Stomach (tissue), 9 donors: ENCODE data around the gene SLC8B1. TPM values are rescaled to one million over a fixed set of nuclear protein-coding genes. Genes with fewer than 3 reads are reported as not detected.

ENCODE experiments used
- DNase-seq, 2 donors: peaks; one replicate each; pipeline versions ENCODE4 v3.0.0 to v3.0.0-alpha.2; 2013 to 2019
- H3K27ac ChIP-seq, 5 donors: fragments of 200-600 bp in 4 of 5; sonication (generic) in 4 of 5; one replicate each; pipeline ENCODE4 v1.5.1; 2013 to 2019; ENCODE audit warnings: mild to moderate bottlenecking in 1 of 5, moderate library complexity in 1 of 5
- H3K27me3 ChIP-seq, 3 donors: fragments of 200-600 bp; sonication (generic); one replicate each; pipeline ENCODE4 v1.5.1; 2017 to 2019; ENCODE audit warnings: mixed run types in 1 of 3
- H3K36me3 ChIP-seq, 4 donors: fragments of 200-600 bp; sonication (generic); 1 replicate in 3 of 4; 2 replicates in 1 of 4; pipeline ENCODE4 v1.5.1; 2016 to 2019
- H3K4me1 ChIP-seq, 4 donors: fragments of 200-600 bp; sonication (generic); one replicate each; pipeline ENCODE4 v1.5.1; 2016 to 2019
- H3K4me3 ChIP-seq, 4 donors: fragments of 200-600 bp; sonication (generic) in 3 of 4; one replicate each; pipeline ENCODE4 v1.5.1; 2016 to 2019; ENCODE audit warnings: mild to moderate bottlenecking in 1 of 4
- H3K9me3 ChIP-seq, 4 donors: fragments of 200-600 bp; sonication (generic); one replicate each; pipeline ENCODE4 v1.5.1; 2016 to 2019
- CTCF ChIP-seq, 7 experiments: fragments of 450-650 bp in 4 of 7; fragments of 200-600 bp in 3 of 7; sonication (generic) in 3 of 7; IDR thresholded peaks; one replicate each; pipeline ENCODE4 v1.5.1; 2016 to 2019; ENCODE audit warnings: antibody characterized with exemption in 7 of 7, control low read depth in 2 of 7, mild to moderate bottlenecking in 1 of 7
- EP300 ChIP-seq: sonication (generic); formaldehyde crosslinking; IDR thresholded peaks from one replicate; pipeline ENCODE4 v1.6.1; 2017; ENCODE audit warnings: antibody characterized with exemption
- POLR2A ChIP-seq, 4 donors: fragments of 450-650 bp; IDR thresholded peaks; one replicate each; pipeline ENCODE4 v1.6.1; 2016; ENCODE audit warnings: antibody characterized with exemption in 4 of 4, control low read depth in 2 of 4, mild to moderate bottlenecking in 1 of 4, moderate library complexity in 1 of 4
- POLR2AphosphoS5 ChIP-seq, 3 donors: sonication (generic); formaldehyde crosslinking; IDR thresholded peaks; one replicate each; pipeline ENCODE4 v1.6.1; 2016; ENCODE audit warnings: antibody characterized with exemption in 3 of 3
- WGBS, 5 donors: extraction: QIAGEN DNeasy Blood & Tissue Kit in 3 of 5; methylation state at CpG; one replicate each; pipeline versions ENCODE4 v1.1.5 to v1.1.7; 2013 to 2018; 5-methylcytosine and 5-hydroxymethylcytosine counted together
- intact Hi-C: fragments of 100-400 bp; cut with DNase I; formaldehyde crosslinking; loops from one replicate; pipeline ENCODE4 v1.15.1; 2023; ENCODE audit warnings: low total_unique reads
- polyA plus RNA-seq, 3 donors: library from polyadenylated mRNA; stranded (reverse); fragments of 200-250 nt; gene quantifications; one replicate each; pipeline ENCODE4 v1.2.3, GENCODE V29; 2013
- total RNA-seq, 5 donors: library from RNA; depleted of rRNA; stranded (reverse); fragments of >200 nt; gene quantifications; one replicate each; pipeline versions ENCODE4 v1.1.0 to v1.2.3, GENCODE V29; 2014 to 2016
- donor health status: healthy with polysubstance abuse.
- donor health status: Bipolar disorder and iron deficiency.
- donor health status: healthy.

SLC8B1 gene
- total and polyA plus RNA-seq, 8 donors: 9.0 to 167 (median 18.6) TPM

- DNase-seq: no peak
- Histone ChIP-seq H3K36me3 (peaks cover 43 to 99% (median 96%) of the 10 kb centered on the region in 4 donors), H3K4me1 (no peaks in the 10 kb centered on the region), H3K27ac (no peak overlapping the region), H3K4me3 (no peak overlapping the region), H3K9me3 (no peaks in the 10 kb centered on the region), H3K27me3 (no peaks in the 10 kb centered on the region)
- WGBS, 5 donors: 93 to 96% (median 94%) methylated on average over 6 of the region's 6 CpGs
- intact Hi-C loops: no loop called here
- no peak for TF ChIP-seq POLR2A (IDR thresholded peaks at IDR 0.05)
- no peak for TF ChIP-seq EP300
- TF ChIP-seq POLR2AphosphoS5 (IDR thresholded peaks at IDR 0.05): no peak
- no peak for TF ChIP-seq CTCF (IDR thresholded peaks at IDR 0.05)
Observed at GRCh38 chr12:113317122-113317521, 17.8 kb downstream of the SLC8B1 start.

- WGBS, 5 donors: 93 to 97% (median 94%) methylated on average over 7 of the region's 7 CpGs
- DNase-seq: no peak
- H3K9me3 ChIP-seq: no peaks in the 10 kb centered on the region
- intact Hi-C loops: no loop called here
- no peak overlapping the region for H3K4me3 ChIP-seq
- no peaks in the 10 kb centered on the region for H3K4me1 ChIP-seq
- peaks cover 42 to 99% (median 98%) of the 10 kb centered on the region in 4 donors for H3K36me3 ChIP-seq
- H3K27me3 ChIP-seq: no peaks in the 10 kb centered on the region
- TF ChIP-seq CTCF (IDR thresholded peaks at IDR 0.05) (no peak), EP300 (no peak), POLR2A (IDR thresholded peaks at IDR 0.05) (no peak)
- H3K27ac ChIP-seq: no peak overlapping the region
Observed at GRCh38 chr12:113316155-113316554, 18.8 kb downstream of the SLC8B1 start.

GRCh38 chr12:113315358-113315757 lies 19.6 kb downstream of the SLC8B1 start:
- DNase-seq: no peak
- WGBS, 5 donors: 73 to 88% (median 82%) methylated on average over 5 to 9 of the region's 9 CpGs
- Histone ChIP-seq H3K4me3 (no peak overlapping the region), H3K27me3 (no peaks in the 10 kb centered on the region), H3K36me3 (peaks cover 34 to 98% (median 98%) of the 10 kb centered on the region in 4 donors), H3K4me1 (no peaks in the 10 kb centered on the region), H3K9me3 (no peaks in the 10 kb centered on the region), H3K27ac (no peak overlapping the region)
- TF ChIP-seq POLR2AphosphoS5 (IDR thresholded peaks at IDR 0.05): no peak
- TF ChIP-seq EP300: no peak
- no peak for TF ChIP-seq CTCF (IDR thresholded peaks at IDR 0.05)
- TF ChIP-seq POLR2A (IDR thresholded peaks at IDR 0.05): no peak
- intact Hi-C loops: no loop called here

GRCh38 chr12:113314121-113314529 lies 20.8 kb downstream of the SLC8B1 start:
- WGBS, 5 donors: 67 to 79% (median 76%) methylated on average over 7 of the region's 7 CpGs
- no peaks in the 10 kb centered on the region for H3K9me3 ChIP-seq
- intact Hi-C loops: no loop called here
- DNase-seq: no peak
- H3K4me3 ChIP-seq: no peak overlapping the region
- no peaks in the 10 kb centered on the region for H3K4me1 ChIP-seq
- peaks cover 26 to 100% (median 98%) of the 10 kb centered on the region in 4 donors for H3K36me3 ChIP-seq
- TF ChIP-seq EP300 (no peak), POLR2A (IDR thresholded peaks at IDR 0.05) (no peak)
- H3K27ac ChIP-seq: no peak overlapping the region
- H3K27me3 ChIP-seq: no peaks in the 10 kb centered on the region

- intact Hi-C loops: no loop called here
Observed at GRCh38 chr12:113310489-113310888, 24.4 kb downstream of the SLC8B1 start.

More at GRCh38 chr12:113310489-113310888, 24.4 kb downstream of the SLC8B1 start:
- Histone ChIP-seq H3K9me3 (no peaks in the 10 kb centered on the region), H3K27me3 (no peaks in the 10 kb centered on the region), H3K36me3 (peaks cover 31 to 99% (median 97%) of the 10 kb centered on the region in 4 donors), H3K4me3 (no peak overlapping the region), H3K4me1 (no peaks in the 10 kb centered on the region), H3K27ac (no peak overlapping the region)
- DNase-seq: no peak
- 96 to 100% (median 97%) methylated on average over 1 of the region's 1 CpG for WGBS, 5 donors
- TF ChIP-seq CTCF (IDR thresholded peaks at IDR 0.05) (no peak), POLR2AphosphoS5 (IDR thresholded peaks at IDR 0.05) (no peak), POLR2A (IDR thresholded peaks at IDR 0.05) (no peak), EP300 (no peak)
